Common myeloid progenitor, CD34-positive (primary cell): Measurements from ENCODE around the gene SHROOM1.

Experiments used
- CTCF ChIA-PET: fragments of 350-600 bp; sonication (Branson Sonifier 250); formaldehyde crosslinking; loops from one replicate; lab custom pipeline; 2021; ENCODE audit warnings: antibody characterized with exemption; lab: Charles Lee
- POLR2A ChIA-PET: fragments of 350-600 bp; sonication (Branson Sonifier 250); formaldehyde crosslinking; loops from one replicate; lab custom pipeline; 2021; ENCODE audit warnings: antibody characterized with exemption; lab: Charles Lee
- DNase-seq, 3 donors: peaks; one replicate each; pipeline versions ENCODE4 v3.0.0 to v3.0.0-alpha.2; 2013
- H3K27ac ChIP-seq, 2 experiments: 1 replicate in 1 of 2; 2 replicates in 1 of 2; pipeline ENCODE4 v1.7.0; 2013; ENCODE audit warnings: inconsistent platforms in 2 of 2, low read length in 2 of 2, mild to moderate bottlenecking in 2 of 2, low read depth in 1 of 2, moderate library complexity in 1 of 2; ENCODE audit not compliant: severe bottlenecking in 2 of 2, insufficient read depth in 1 of 2, poor library complexity in 1 of 2
- H3K27me3 ChIP-seq, 5 experiments: replicated peaks in 2 of 5; 1 replicate in 3 of 5; 2 replicates in 2 of 5; pipeline versions ENCODE4 v1.6.1 to v1.7.0; 2013; ENCODE audit warnings: low read length in 4 of 5, mild to moderate bottlenecking in 2 of 5, moderate library complexity in 2 of 5, inconsistent platforms in 1 of 5; ENCODE audit not compliant: insufficient read depth in 5 of 5, control insufficient read depth in 4 of 5
- H3K36me3 ChIP-seq, 4 experiments: 1 replicate in 2 of 4; 2 replicates in 2 of 4; pipeline versions ENCODE4 v1.6.1 to v1.7.0; 2013; ENCODE audit warnings: low read length in 3 of 4, control low read depth in 1 of 4, mild to moderate bottlenecking in 1 of 4; ENCODE audit not compliant: control insufficient read depth in 4 of 4, insufficient read depth in 4 of 4
- H3K4me1 ChIP-seq, 4 experiments: 1 replicate in 3 of 4; 2 replicates in 1 of 4; pipeline versions ENCODE4 v1.6.1 to v1.7.1; 2013; ENCODE audit warnings: low read length in 3 of 4, mild to moderate bottlenecking in 3 of 4, control low read depth in 1 of 4, inconsistent platforms in 1 of 4, moderate library complexity in 1 of 4; ENCODE audit not compliant: control insufficient read depth in 4 of 4, insufficient read depth in 4 of 4; ENCODE audit errors: control extremely low read depth in 1 of 4
- H3K4me3 ChIP-seq, 7 experiments: 1 replicate in 4 of 7; 2 replicates in 3 of 7; pipeline versions ENCODE4 v1.5.1 to v1.7.0; 2013; ENCODE audit warnings: mild to moderate bottlenecking in 7 of 7, low read length in 6 of 7, moderate library complexity in 6 of 7, inconsistent platforms in 2 of 7, low read depth in 2 of 7, control low read depth in 1 of 7; ENCODE audit not compliant: insufficient read depth in 4 of 7, control insufficient read depth in 1 of 7; ENCODE audit errors: extremely low read depth in 1 of 7
- H3K9me3 ChIP-seq, 5 experiments: 1 replicate in 4 of 5; 2 replicates in 1 of 5; pipeline versions ENCODE4 v1.6.1 to v1.7.1; 2013; ENCODE audit warnings: low read length in 4 of 5, mild to moderate bottlenecking in 2 of 5, inconsistent platforms in 1 of 5, low read depth in 1 of 5, moderate library complexity in 1 of 5; ENCODE audit not compliant: control insufficient read depth in 4 of 5, insufficient read depth in 2 of 5; ENCODE audit errors: control extremely low read depth in 1 of 5
- WGBS: methylation state at CpG from one replicate; pipeline ENCODE4 v1.1.5; 2013; ENCODE audit not compliant: insufficient coverage; 5-methylcytosine and 5-hydroxymethylcytosine counted together

SHROOM1 gene

DNA sequence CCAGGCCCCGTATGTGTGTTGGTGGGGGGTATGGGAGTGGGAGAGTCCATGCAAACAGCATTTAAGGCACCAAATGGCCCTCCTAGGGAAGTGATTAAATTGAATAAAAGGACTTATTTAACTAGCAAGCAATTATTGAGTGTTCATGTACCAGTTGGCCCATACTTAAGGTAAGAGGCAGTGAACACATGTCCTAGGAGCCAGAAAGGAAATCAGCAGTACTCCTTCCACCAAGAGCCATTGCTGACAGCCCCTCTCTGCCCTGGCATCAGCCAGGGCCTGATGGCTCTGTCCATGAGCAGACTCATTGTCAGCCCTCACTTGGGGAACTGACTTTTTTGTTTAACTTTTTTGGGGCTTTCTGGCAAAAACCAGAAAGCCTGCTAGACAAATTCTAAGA lies 10.4 kb upstream of the SHROOM1 start:
- Histone ChIP-seq H3K27ac (no peak overlapping the region), H3K36me3 (no peaks in the 10 kb centered on the region), H3K4me3 (no peak overlapping the region), H3K9me3 (no peaks in the 10 kb centered on the region), H3K4me1 (peaks cover 0 to 15% (median 4%) of the 10 kb centered on the region in 4 experiments), H3K27me3 (no peaks in the 10 kb centered on the region)
- CTCF ChIA-PET, result interaction anchor here (0.9 to 1.1 kb wide), 2 partner anchors 18 to 20 kb away, joined by 3 read pairs; no protein-coding TSS in a partner anchor
- 100% methylated on average over 1 of the region's 1 CpG for WGBS
- DNase-seq, result no peak
- POLR2A ChIA-PET, result no interaction called here

DNA sequence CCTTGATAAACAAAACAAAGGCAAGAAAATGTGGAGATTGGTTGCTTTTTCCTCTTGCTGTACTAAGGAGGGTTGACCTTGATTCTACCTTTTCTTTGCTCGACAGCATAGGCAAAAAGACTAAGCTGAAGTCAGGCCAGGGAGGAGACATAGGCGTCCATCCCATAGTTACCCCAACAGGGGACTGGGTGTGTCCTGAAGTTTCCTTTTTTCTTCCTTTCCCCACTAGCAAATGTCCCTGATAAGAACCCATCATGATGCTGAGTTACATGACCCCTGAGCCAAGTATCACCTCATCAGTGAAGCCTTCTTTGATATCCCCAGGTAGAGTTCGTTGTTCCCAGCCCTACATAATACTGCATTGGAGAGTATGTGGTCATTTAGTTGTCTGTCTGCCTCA lies 9.9 kb upstream of the SHROOM1 start:
- Histone ChIP-seq H3K4me1 (peaks cover 0 to 15% (median 4%) of the 10 kb centered on the region in 4 experiments), H3K36me3 (no peaks in the 10 kb centered on the region), H3K27me3 (no peaks in the 10 kb centered on the region), H3K4me3 (no peak overlapping the region), H3K9me3 (no peaks in the 10 kb centered on the region), H3K27ac (no peak overlapping the region)
- CTCF ChIA-PET, result no interaction called here
- POLR2A ChIA-PET, result no interaction called here
- DNase-seq, result no peak
- WGBS, result 100% methylated on average over 2 of the region's 3 CpGs

DNA sequence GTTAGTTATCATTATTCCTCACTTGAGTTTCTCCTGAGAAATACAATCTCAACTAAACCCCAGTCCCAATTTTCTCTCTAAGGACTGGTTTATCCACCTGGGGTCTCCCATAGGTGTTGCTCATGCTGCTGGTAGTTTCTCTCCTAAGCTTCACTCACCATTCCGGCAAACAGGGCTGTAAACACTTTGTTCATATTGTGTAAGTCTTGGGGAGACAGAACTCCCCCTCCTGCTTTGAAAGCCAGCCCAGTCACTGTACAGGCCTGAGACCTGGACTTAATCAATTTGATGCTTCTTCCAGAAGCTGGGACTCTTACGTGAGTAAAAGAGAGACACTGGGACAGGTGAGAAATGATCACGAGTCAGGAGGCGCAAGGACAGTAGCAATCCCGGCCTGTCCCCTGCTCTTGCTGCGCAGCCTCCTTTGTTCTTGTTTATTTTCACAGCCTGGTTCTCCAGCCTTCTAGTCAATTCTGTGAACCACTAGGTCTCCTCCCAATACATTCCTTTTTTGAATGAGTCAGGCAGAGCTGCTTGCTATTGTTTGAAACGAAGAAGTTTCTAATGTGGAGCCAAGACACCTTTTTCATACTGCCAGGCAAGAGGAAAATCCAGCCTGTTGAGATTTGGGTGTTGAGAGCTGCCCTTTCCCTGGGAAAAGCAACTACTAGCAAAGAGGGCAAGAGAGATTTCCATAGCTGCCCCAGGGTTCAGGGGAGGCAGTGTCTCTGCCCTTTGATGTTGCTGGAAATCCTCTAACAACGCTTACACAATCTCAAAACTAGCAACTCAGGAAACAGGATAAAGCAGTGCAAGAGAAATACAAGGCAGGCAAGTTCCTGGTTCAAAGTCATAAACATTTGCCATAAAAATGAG lies 9.2 kb upstream of the SHROOM1 start:
- WGBS, result 100% methylated on average over 5 of the region's 8 CpGs
- peaks cover 0 to 15% (median 4%) of the 10 kb centered on the region in 4 experiments for H3K4me1 ChIP-seq
- CTCF ChIA-PET, result interaction anchor here (0.9 to 2.5 kb wide), 2 partner anchors 10 to 19 kb away, joined by 3 to 8 read pairs; no protein-coding TSS in a partner anchor
- H3K36me3 ChIP-seq, result no peaks in the 10 kb centered on the region
- H3K4me3 ChIP-seq, result no peak overlapping the region
- POLR2A ChIA-PET, result no interaction called here
- no peak overlapping the region for H3K27ac ChIP-seq
- no peak for DNase-seq
- no peaks in the 10 kb centered on the region for H3K9me3 ChIP-seq
- H3K27me3 ChIP-seq, result no peaks in the 10 kb centered on the region

DNA sequence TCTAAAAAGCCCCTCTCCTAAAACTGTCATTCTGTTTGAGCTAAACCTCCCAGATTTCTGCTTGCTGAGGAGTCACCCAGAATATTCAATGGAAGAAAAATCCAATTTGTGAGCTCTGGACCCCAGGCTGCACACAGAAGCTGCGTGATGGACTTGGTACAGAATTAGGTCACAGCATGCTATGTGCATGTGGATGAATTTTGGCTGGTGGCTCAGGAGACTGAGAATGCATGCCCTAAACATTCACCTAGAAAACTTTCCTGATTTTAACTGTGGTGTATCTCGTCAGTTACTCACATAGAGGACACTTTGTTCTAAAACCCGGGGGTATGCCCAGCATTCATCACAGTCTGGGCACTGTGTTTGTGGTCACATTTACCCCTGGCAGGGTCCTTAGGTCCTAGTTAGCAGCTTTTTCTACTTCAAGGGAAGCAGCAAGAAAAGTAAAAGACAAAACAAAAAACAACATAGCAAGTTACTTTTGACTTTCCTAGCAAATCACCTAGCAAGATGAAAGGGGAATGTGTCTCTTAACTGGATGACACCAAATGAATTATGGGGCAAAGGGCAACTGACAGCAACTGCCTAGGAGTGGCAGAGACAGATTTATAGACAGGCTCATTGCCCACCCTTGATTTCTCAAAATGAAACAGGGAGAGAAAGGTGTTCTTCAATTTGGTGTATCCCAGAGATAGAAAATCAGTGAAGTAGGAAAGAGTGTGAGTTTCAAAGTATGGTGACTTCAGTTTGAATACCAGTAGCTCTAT lies 8.3 kb upstream of the SHROOM1 start:
- ChIA-PET CTCF (interaction anchor here (0.7 to 2.5 kb wide), 3 partner anchors 11 to 34 kb away, joined by 3 to 8 read pairs (median 3); no protein-coding TSS in a partner anchor), POLR2A (no interaction called here)
- no peak overlapping the region for H3K4me3 ChIP-seq
- H3K4me1 ChIP-seq, result peaks cover 0 to 15% (median 4%) of the 10 kb centered on the region in 4 experiments
- no peak overlapping the region for H3K27ac ChIP-seq
- no peaks in the 10 kb centered on the region for H3K9me3 ChIP-seq
- H3K27me3 ChIP-seq, result peaks cover 0 to 3% (median 0%) of the 10 kb centered on the region in 5 experiments
- WGBS, result 100% methylated on average over 3 of the region's 3 CpGs
- no peaks in the 10 kb centered on the region for H3K36me3 ChIP-seq
- no peak for DNase-seq

DNA sequence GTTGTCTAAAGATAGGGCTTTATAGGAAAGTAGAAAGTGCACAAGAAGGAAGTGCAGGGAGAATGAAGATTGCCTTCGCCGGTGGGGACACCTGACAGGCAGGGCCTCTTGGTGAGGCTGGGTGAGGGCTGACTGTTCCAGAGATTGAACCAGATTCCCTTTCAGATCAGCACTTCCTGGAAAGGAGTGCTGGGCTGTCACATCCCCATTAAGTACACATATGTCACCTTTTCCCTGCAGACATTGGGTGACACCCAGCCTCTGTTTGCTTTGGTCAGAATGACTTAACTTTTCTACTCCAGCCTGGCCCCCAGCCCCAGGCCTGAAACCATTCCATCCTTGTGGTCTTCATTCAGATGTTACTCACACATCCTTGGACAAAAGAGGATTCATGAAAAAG lies 7.4 kb upstream of the SHROOM1 start:
- no peaks in the 10 kb centered on the region for H3K9me3 ChIP-seq
- no peak for DNase-seq
- POLR2A ChIA-PET, result no interaction called here
- H3K27ac ChIP-seq, result no peak overlapping the region
- H3K4me1 ChIP-seq, result peaks cover 0 to 15% (median 4%) of the 10 kb centered on the region in 4 experiments
- 70% methylated on average over 2 of the region's 2 CpGs for WGBS
- H3K4me3 ChIP-seq, result no peak overlapping the region
- peaks cover 0 to 6% (median 0%) of the 10 kb centered on the region in 5 experiments for H3K27me3 ChIP-seq
- CTCF ChIA-PET, result interaction anchor here (0.7 to 2.5 kb wide), 2 partner anchors 12 to 35 kb away, joined by 3 to 8 read pairs; no protein-coding TSS in a partner anchor
- no peaks in the 10 kb centered on the region for H3K36me3 ChIP-seq

DNA sequence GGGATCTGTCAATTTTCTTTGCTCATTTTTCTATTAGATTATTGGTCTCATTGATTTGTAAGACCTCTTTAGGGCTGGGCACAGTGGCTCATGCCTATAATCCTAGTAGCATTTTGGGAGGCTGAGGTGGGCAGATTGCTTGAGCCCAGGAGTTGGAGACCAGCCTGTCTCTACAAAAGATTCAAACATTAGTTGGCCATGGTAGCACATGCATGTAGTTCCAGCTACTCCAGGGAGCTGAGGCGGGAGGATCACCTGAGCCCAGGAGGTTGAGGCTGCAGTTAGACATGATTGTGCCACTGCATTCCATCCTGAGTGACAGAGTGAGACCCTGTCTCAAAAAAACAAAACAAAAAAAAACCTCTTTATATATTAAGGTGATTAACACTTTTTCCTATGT lies 6.4 kb upstream of the SHROOM1 start:
- Histone ChIP-seq H3K27ac (no peak overlapping the region), H3K4me3 (no peak overlapping the region), H3K36me3 (no peaks in the 10 kb centered on the region), H3K9me3 (no peaks in the 10 kb centered on the region), H3K27me3 (peaks cover 0 to 6% (median under 1%) of the 10 kb centered on the region in 5 experiments), H3K4me1 (peaks cover 0 to 15% (median 4%) of the 10 kb centered on the region in 4 experiments)
- DNase-seq, result no peak
- WGBS, result 100% methylated on average over 1 of the region's 1 CpG
- ChIA-PET CTCF (interaction anchor here (2.4 to 2.5 kb wide), 2 partner anchors 13 to 18 kb away, joined by 6 to 8 read pairs; no protein-coding TSS in a partner anchor), POLR2A (no interaction called here)
